Measurements from ENCODE around the gene GBE1. TPM values are rescaled to one million over a fixed set of nuclear protein-coding genes. Genes with fewer than 3 reads are reported as not detected.

The GBE1 gene
- total and polyA plus RNA-seq, 10 of the 15 experiments (the other 5 are each of a cell fraction or from before 2014, with no cell fraction given), result 21.4 to 62.2 (median 41.5) TPM

- TF ChIP-seq JUNB (IDR thresholded peaks at IDR 0.05) (peak; percentile 57), RELB (IDR thresholded peaks at IDR 0.05; ENCODE audit: low read depth) (peak; percentile 20; the same call in 1 of the 2 replicates), IRF4 (IDR thresholded peaks at IDR 0.05; ENCODE audit: low read depth, low read length) (peak; percentile 34; the same call in 1 of the 2 replicates), RAD21 (IDR thresholded peaks at IDR 0.05; ENCODE audit: insufficient read depth, low read depth, low read length) (no peak), RELA (IDR thresholded peaks at IDR 0.05; ENCODE audit: borderline replicate concordance, partially characterized antibody) (no peak), TCF3 (IDR thresholded peaks at IDR 0.05; ENCODE audit: borderline replicate concordance, insufficient read depth, low read depth, low read length) (no peak), ATF2 (IDR thresholded peaks at IDR 0.05; ENCODE audit: low read length) (peak; percentile 90), EED (IDR thresholded peaks at IDR 0.05; ENCODE audit: low read depth) (peak; percentile 66; the same call in 1 of the 2 replicates), BRCA1 (IDR thresholded peaks at IDR 0.05; ENCODE audit: low read depth, low read length) (no peak), KLF5 (IDR thresholded peaks at IDR 0.05; ENCODE audit: partially characterized antibody) (no peak), ZNF207 (IDR thresholded peaks at IDR 0.05; ENCODE audit: borderline replicate concordance) (no peak), SRF (IDR thresholded peaks at IDR 0.05; ENCODE audit: low read depth in 2 of 2, low read length in 2 of 2) (no peak), IKZF2 (IDR thresholded peaks at IDR 0.05) (no peak; a peak in 1 of 4 replicates), MYC (IDR thresholded peaks at IDR 0.05; ENCODE audit: insufficient read depth, insufficient read length, insufficient replicate concordance, low read length, severe bottlenecking) (no peak), MTA2 (IDR thresholded peaks at IDR 0.05; ENCODE audit: low read depth) (no peak), ATF3 (IDR thresholded peaks at IDR 0.05; ENCODE audit: borderline replicate concordance, extremely low read depth, low read depth, low read length) (no peak), RAD51 (IDR thresholded peaks at IDR 0.05) (no peak), GATAD2B (conservative IDR thresholded peaks at IDR 0.05; ENCODE audit: low read depth) (no peak), BCLAF1 (IDR thresholded peaks at IDR 0.05) (no peak), BACH1 (IDR thresholded peaks at IDR 0.05; ENCODE audit: borderline replicate concordance) (no peak), PAX5 (IDR thresholded peaks at IDR 0.05; ENCODE audit: borderline replicate concordance, low read depth, low read length) (no peak), KAT2A (conservative IDR thresholded peaks at IDR 0.05; ENCODE audit: control insufficient read depth, low read depth, low read length) (no peak), SPI1 (IDR thresholded peaks at IDR 0.05; ENCODE audit: borderline replicate concordance, insufficient read depth, low read depth, low read length) (no peak), BMI1 (IDR thresholded peaks at IDR 0.05; ENCODE audit: borderline replicate concordance) (no peak), ZNF24 (IDR thresholded peaks at IDR 0.05) (no peak), POLR2AphosphoS2 (IDR thresholded peaks at IDR 0.05; ENCODE audit: low read depth, low read length) (no peak), CBX3 (IDR thresholded peaks at IDR 0.05; ENCODE audit: borderline replicate concordance, low read depth) (no peak)
Observed at GRCh38 chr3:81778678-81779182, 17.3 kb upstream of the GBE1 start (continued).
